GM19452 (cell line): ENCODE measurements around the gene KAZN.
"Not testable (repeated sequence)": the region's sequence is repeated elsewhere in the genome, so short reads cannot be mapped to it uniquely, and the experiment has no call there.

Experiments
- ATAC-seq: cut with Tn5 transposase; IDR thresholded peaks from one replicate; pipeline ENCODE4 v1.9.1; 2021; ENCODE audit not compliant: unreplicated experiment

The KAZN gene

GRCh38 chr1:14598498-14599182 lies at the start of gene KAZN:
Gene KAZN (plus strand): TSS chr1:14598685.
- no peak for ATAC-seq

DNA sequence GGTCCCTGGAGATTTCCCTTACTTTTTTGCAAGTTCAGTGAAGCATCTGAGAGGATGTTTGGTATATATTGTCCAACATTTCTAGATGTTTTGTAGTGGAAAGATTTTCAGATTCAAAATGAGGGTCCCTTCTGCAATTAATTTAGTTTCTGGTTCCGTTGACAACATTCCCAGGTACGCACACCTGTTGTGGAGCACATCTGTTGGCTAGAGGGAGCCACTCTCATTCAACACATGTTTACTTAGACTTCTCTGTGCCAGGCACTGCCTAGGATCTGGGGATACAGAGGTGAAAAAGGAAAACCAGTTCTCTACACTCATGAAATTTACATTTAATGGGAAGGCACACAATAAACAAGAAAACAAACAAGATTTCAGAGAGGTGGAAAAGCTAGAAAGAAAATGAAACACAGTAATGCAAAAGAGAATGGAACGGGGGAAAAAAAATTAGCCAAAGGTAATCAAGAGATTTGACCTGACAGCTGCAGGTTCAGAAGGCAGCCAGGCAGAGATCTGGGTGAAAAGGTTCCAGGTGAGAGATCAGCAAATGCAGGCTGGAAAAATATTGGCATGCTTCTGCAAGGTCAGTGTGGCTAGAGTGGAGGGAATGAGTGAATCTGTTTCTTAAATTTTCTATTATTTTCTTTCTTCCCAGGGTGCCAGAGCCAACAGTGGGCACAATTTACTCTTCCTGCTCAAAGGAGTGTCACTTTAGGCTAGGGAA lies 48.4 kb upstream of the KAZN start:
- no peak for ATAC-seq

DNA sequence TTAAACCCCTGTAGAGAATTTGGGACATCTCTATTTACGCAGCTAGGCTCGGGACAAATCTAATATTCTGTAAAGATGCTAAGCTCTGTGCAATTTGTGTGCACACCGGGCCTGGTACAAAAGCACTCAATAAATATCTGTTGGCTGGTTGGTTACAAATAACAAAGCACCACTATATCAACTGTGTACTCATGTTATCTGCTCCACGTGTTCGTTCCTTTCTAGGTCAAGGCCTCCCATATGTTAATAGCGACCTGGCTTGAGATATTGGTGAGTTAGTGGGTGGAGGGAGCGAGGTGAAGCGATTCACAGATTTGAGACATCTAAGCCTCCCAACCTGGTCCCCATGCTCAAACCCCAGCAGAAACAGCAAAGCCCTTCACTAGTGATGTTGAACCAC lies 47.1 kb upstream of the KAZN start:
- ATAC-seq, result no peak

DNA sequence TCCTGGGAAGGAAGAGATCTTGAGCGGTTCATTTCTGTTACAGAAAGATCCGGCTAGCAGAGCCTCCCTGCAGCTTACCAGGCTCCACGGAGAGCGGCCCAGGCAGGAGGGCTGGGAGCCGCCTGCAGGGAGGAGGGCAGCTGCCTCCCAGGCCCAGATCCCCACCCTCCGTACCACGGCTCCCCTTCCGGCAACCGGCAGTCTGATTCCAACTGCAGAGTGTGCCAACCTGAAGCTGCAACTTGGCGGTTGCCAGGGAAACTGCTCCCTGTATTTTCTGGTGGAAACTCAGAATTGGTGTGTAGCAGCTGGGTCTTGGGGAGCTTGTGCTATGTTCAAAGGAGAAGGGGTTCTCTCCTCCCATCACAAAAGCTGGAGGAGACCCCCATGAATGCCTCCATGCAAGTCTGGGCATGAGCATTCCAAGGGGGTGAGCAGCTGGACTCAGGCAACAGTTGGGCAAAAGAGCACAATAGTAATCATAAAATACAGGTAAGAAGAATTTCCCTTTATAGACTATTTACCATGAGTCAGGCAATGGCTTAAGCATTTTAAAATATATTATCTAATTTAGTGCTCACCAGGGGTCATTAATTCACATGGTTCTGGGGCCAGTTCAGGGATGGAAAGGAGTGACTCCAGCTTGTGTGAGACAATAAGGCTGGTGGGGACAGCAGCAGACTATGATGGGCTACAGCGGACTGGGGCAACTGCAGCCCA lies 46.1 kb upstream of the KAZN start:
- ATAC-seq, result no peak

- ATAC-seq, result no peak
Measured at GRCh38 chr1:14553711-14554110, 44.8 kb upstream of the KAZN start.

DNA sequence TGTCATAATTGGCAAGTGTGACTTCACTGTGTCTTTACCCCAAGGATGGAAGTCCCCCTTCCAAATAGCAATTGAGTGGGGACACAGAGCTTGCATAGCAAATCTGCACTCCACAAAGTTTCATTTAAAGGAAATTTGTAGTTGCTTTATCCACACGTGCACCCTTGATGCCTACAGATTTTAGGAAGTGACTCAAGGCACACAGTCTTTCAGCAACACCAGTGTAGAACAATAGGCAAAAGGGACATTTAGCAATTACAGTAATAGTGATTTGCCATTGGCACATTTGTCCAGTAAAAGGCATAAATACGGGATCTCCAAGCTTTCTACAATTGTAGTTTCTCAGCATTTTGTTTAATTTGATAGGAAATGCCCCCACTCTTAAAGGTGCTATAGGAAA lies 43.4 kb upstream of the KAZN start:
- ATAC-seq, result no peak

- ATAC-seq, result no peak
Measured at GRCh38 chr1:14561014-14561693, 37.3 kb upstream of the KAZN start.

DNA sequence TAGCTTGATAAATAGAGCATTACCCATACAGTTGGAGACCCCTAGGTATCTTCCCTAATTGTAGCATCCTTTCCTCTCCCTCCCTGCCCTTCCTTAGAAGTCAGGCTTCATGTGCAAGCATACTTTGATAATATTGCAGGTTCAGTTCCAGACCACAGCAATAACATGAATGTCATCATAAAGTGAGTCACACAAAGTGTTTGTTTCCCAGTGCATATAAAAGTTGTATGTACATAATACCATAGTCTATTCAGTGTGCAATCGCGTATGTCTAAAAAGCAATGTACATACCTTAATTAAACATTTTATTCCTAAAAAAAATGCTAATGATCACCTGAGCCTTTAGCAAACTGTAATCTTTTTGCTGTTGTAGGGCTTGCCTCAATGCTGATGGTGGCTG lies 33.4 kb upstream of the KAZN start:
- ATAC-seq, result no peak

DNA sequence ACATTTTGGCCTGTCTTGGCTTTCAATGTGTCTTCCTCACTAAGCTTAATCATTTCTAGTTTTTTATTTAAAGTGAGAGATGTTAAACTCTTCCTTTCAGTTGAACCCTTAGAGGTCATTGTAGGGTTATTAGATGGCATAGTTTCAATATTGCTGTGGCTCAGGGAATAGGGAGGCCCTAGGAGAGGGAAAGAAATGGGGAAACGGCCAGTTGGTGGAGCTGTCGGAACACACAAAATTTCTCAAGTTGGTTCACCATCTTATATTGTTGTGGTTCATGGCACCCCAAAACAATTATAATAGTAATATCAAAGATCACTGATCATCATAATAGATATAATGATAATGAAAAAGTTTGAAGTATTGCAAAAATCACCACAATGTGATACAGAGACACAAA lies 31.4 kb upstream of the KAZN start:
- no peak for ATAC-seq

DNA sequence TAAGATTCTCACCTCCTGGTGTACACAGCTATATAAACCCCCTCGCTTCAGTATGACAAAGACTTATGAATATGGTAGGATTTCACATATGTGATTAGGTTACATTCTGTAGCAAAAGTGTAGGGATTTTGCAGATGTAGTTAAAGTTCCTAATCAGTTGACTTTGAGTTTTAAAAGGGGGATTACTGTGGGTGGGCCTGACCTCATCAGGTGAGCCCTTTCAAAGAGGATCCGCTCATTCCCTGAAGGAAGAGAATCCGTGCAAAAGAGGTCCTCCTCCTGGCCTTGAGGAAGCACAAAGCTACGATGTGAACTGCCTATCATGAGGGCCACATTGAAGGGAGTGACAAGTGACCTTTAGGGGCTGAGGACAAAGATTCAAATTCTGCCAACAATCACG lies 30.6 kb upstream of the KAZN start:
- no peak for ATAC-seq

- no peak for ATAC-seq
Measured at GRCh38 chr1:14568716-14569355, 29.6 kb upstream of the KAZN start.

GRCh38 chr1:14570514-14570913 lies 28.0 kb upstream of the KAZN start:
- no peak for ATAC-seq

GRCh38 chr1:14571810-14572767 lies 26.4 kb upstream of the KAZN start:
- ATAC-seq, result no peak

DNA sequence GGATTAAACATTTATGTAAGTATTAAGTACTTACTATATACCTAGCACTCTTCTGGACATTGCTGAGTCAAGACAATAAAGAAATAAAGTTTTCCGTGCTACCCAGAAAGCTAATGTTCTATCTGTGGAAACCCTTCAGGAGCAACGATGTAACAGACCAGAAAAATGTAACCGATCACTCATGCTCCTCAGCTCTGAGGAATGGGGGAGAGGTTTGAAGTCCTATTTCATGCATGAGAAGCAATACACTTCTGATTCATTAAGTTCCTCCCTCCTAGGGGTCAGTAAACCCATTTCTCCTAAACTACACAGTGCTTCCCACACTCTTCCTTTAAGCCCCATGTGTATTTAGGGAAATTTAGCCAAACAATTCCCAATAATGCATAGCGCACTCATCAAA lies 25.6 kb upstream of the KAZN start:
- no peak for ATAC-seq

- ATAC-seq, result no peak
Measured at GRCh38 chr1:14576155-14576554, 22.3 kb upstream of the KAZN start.

DNA sequence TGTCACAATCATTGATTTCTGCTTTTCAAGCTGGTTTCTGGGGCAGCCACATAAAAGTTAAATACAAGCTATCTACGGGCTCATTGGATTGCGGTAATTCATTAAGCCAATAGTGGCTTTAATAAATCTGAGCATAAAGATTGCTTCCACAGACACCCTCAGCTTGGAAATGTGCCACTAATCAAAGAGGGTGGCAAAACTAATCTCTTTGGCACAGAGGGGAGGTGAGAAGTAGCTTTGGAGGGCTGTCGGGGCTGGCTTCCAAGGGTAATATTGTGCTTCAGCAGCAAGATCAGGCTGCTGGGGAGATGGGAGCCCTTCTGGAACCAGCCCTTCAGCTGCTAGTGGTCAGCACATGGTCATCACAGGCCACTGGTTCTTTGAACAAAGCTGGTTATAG lies 21.2 kb upstream of the KAZN start:
- no peak for ATAC-seq

GRCh38 chr1:14578156-14578555 lies 20.3 kb upstream of the KAZN start:
- no peak for ATAC-seq

GRCh38 chr1:14580295-14580694 lies 18.2 kb upstream of the KAZN start:
- ATAC-seq, result not testable (repeated sequence)

GRCh38 chr1:14580986-14581385 lies 17.5 kb upstream of the KAZN start:
- no peak for ATAC-seq

DNA sequence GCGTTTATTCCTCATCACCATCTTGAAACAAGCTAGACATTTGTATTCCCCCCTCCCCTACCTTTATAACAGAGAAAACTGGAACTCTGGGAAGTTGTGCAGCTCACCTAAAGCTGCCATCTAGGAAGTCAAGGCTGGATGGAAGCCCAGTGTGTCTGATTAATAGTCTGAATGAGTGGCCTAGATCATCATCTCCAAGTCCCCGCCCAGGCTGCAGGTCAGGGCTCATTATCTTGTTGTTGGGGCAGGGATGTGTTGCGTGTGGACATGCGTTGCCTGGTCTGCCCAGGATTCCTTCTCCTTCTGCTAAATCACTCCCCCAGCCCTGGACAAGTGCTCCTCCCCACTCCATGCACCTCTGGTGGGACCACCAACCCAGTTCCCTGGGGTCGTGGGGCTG lies 14.7 kb upstream of the KAZN start:
- no peak for ATAC-seq
